HCT116 (cell line): ENCODE results near the gene CR1L.

ENCODE experiments used
- CTCF ChIP-seq, 3 experiments: fragments of 200-600 bp in 1 of 3; sonication (generic) in 1 of 3; IDR thresholded peaks in 2 of 3; conservative IDR thresholded peaks in 1 of 3; 2 replicates each; pipeline ENCODE4 v1.5.1; 2012 to 2017; ENCODE audit warnings: low read depth in 2 of 3, low read length in 2 of 3, antibody characterized with exemption in 1 of 3, borderline replicate concordance in 1 of 3, control low read depth in 1 of 3, mild to moderate bottlenecking in 1 of 3, mixed read lengths in 1 of 3, mixed run types in 1 of 3, moderate library complexity in 1 of 3; ENCODE audit not compliant: insufficient read depth in 1 of 3
- EZH2 ChIP-seq: fragments of 200-600 bp; sonication (generic); IDR thresholded peaks from 2 replicates; pipeline ENCODE4 v1.6.1; 2017; ENCODE audit warnings: antibody characterized with exemption, mixed run types
- MAX ChIP-seq: IDR thresholded peaks from 2 replicates; pipeline ENCODE4 v1.6.1; 2012
- POLR2A ChIP-seq: IDR thresholded peaks from 2 replicates; pipeline ENCODE4 v1.7.0; 2011; ENCODE audit warnings: borderline replicate concordance; ENCODE audit not compliant: insufficient read depth, insufficient read length; ENCODE audit errors: extremely low read depth
- POLR2AphosphoS5 ChIP-seq: IDR thresholded peaks from 2 replicates; pipeline ENCODE4 v1.6.1; 2011; ENCODE audit warnings: mild to moderate bottlenecking, low read depth, low read length, moderate library complexity
- RAD21 ChIP-seq: IDR thresholded peaks from 2 replicates; pipeline ENCODE4 v1.6.1; 2012; ENCODE audit warnings: low read depth, mild to moderate bottlenecking
- REST ChIP-seq: IDR thresholded peaks from 2 replicates; pipeline ENCODE4 v1.6.1; 2012; ENCODE audit warnings: low read depth
- SIN3A ChIP-seq: IDR thresholded peaks from 2 replicates; pipeline ENCODE4 v1.6.1; 2012; ENCODE audit warnings: low read depth
- SRF ChIP-seq: IDR thresholded peaks from 2 replicates; pipeline ENCODE4 v1.6.1; 2012; ENCODE audit warnings: low read depth
- YY1 ChIP-seq: IDR thresholded peaks from 2 replicates; pipeline ENCODE4 v1.6.1; 2011; ENCODE audit warnings: low read length, low read depth, moderate library complexity, mild to moderate bottlenecking; ENCODE audit not compliant: insufficient replicate concordance; ENCODE audit errors: extremely low read depth
- ZFX ChIP-seq: fragments of 450-650 bp; IDR thresholded peaks from 2 replicates; pipeline ENCODE4 v1.6.1; 2017
- ZNF274 ChIP-seq: fragments of 200-500 bp; sonication (Bioruptor generic); IDR thresholded peaks from 2 replicates; pipeline ENCODE4 v1.6.1; 2014; ENCODE audit warnings: mild to moderate bottlenecking, low read depth, low read length, inconsistent platforms

GRCh38 chr1:207750631-207751305 is 105.8 kb downstream of the CR1L start:
- no peak for TF ChIP-seq POLR2AphosphoS5
- TF ChIP-seq CTCF (IDR thresholded peaks at IDR 0.05 in 2 of 3, conservative IDR thresholded peaks at IDR 0.05 in 1 of 3; ENCODE audit: borderline replicate concordance in 1 of 3, insufficient read depth in 1 of 3, low read depth in 2 of 3, low read length in 2 of 3), result no peak
- 0 out of 2 replicates have a peak, but pooled peaks have one; percentile 19 for TF ChIP-seq SRF
- TF ChIP-seq POLR2A, result no peak
- no peak for TF ChIP-seq ZFX
- no peak for TF ChIP-seq ZNF274
- TF ChIP-seq EZH2, result no peak
- no peak for TF ChIP-seq YY1
- TF ChIP-seq SIN3A, result no peak
- no peak for TF ChIP-seq REST
- no peak for TF ChIP-seq RAD21
- TF ChIP-seq MAX, result no peak
